SK-N-SH treated with all-trans-retinoic acid at 6 μM for 48 hours (cell line): ENCODE results near the gene LGALS1.

Experiments
- ARNTL ChIP-seq: fragments of 450-650 bp; formaldehyde crosslinking; IDR thresholded peaks from 2 replicates; pipeline ENCODE4 v1.5.0; 2020; ENCODE audit warnings: low read depth, mild to moderate bottlenecking, moderate library complexity, borderline replicate concordance
- BACH2 ChIP-seq: fragments of 250-450 bp; sonication (Bioruptor Pico); IDR thresholded peaks from 2 replicates; pipeline ENCODE4 v1.9.0; 2021; ENCODE audit warnings: mild to moderate bottlenecking, borderline replicate concordance
- CSDC2 ChIP-seq: fragments of 250-450 bp; sonication (Bioruptor Pico); IDR thresholded peaks from 2 replicates; pipeline ENCODE4 v1.5.0; 2020; ENCODE audit warnings: mild to moderate bottlenecking, moderate library complexity
- RARB ChIP-seq: fragments of 250-450 bp; sonication (Bioruptor Pico); IDR thresholded peaks from 2 replicates; pipeline ENCODE4 v1.8.0; 2021; ENCODE audit warnings: mild to moderate bottlenecking, moderate library complexity
- TOX ChIP-seq: fragments of 250-450 bp; sonication (Bioruptor Pico); IDR thresholded peaks from 2 replicates; pipeline ENCODE4 v1.8.0; 2021; ENCODE audit warnings: mild to moderate bottlenecking, moderate library complexity, borderline replicate concordance
- ZNF565 ChIP-seq: fragments of 450-650 bp; formaldehyde crosslinking; conservative IDR thresholded peaks from 2 replicates; pipeline ENCODE4 v1.5.0; 2020; ENCODE audit warnings: low read depth, mild to moderate bottlenecking, moderate library complexity
- TF ChIP-seq, protein P1 (sequence below): fragments of 250-450 bp; sonication (Bioruptor Pico); IDR thresholded peaks from 2 replicates; pipeline ENCODE4 v1.8.0; 2020; ENCODE audit warnings: mild to moderate bottlenecking, moderate library complexity, borderline replicate concordance

DNA sequence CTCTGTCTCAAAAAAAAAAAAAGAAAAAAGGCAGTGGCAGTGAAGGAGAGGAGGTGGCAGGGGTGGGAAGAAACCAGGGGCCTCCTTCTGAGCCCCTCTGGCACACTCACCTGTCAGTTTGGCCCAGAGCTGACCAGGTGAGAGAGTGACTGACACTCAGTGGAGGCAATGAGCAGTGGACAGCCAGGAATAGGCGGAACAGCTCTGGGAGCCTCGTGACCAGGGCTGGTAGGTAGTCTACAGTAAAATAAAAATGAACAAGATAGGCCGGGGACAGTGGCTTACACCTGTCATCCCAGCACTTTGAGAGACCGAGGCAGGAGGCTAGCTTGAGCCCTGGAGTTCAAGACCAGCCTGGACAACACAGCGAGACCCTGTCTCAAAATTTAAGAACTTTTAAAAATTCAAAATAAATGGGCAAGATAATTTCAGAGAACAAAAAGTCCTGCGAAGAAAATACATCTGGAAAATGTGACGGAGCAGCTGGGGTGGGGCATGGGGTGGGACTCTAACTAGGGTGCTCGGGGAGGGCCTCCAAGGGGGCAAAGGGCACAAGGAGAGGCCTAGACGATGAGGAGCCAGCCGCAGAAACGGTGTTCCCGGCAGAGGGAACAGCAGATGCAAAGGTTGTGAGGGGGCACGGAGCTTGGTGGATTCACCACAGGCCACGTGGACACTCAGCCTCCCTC is 20.7 kb upstream of the LGALS1 start:
- TF ChIP-seq RARB (CRISPR knock-in tag), result no peak
- no peak for TF ChIP-seq ZNF565 (CRISPR knock-in tag)
- TF ChIP-seq CSDC2 (CRISPR knock-in tag), result no peak
- TF ChIP-seq TOX, result no peak
- no peak for TF ChIP-seq BACH2 (CRISPR knock-in tag)
- TF ChIP-seq ARNTL (CRISPR knock-in tag), result no peak
- TF ChIP-seq, protein P1, sequence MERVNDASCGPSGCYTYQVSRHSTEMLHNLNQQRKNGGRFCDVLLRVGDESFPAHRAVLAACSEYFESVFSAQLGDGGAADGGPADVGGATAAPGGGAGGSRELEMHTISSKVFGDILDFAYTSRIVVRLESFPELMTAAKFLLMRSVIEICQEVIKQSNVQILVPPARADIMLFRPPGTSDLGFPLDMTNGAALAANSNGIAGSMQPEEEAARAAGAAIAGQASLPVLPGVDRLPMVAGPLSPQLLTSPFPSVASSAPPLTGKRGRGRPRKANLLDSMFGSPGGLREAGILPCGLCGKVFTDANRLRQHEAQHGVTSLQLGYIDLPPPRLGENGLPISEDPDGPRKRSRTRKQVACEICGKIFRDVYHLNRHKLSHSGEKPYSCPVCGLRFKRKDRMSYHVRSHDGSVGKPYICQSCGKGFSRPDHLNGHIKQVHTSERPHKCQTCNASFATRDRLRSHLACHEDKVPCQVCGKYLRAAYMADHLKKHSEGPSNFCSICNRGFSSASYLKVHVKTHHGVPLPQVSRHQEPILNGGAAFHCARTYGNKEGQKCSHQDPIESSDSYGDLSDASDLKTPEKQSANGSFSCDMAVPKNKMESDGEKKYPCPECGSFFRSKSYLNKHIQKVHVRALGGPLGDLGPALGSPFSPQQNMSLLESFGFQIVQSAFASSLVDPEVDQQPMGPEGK (CRISPR knock-in tag), result no peak
